ENCODE measurements around the gene REV3L. TPM values are rescaled to one million over a fixed set of nuclear protein-coding genes. Genes with fewer than 3 reads are reported as not detected.

REV3L gene
- polyA plus RNA-seq, 1 of the 3 experiments (the other 2 are of a cell fraction): 7.3 TPM

DNA sequence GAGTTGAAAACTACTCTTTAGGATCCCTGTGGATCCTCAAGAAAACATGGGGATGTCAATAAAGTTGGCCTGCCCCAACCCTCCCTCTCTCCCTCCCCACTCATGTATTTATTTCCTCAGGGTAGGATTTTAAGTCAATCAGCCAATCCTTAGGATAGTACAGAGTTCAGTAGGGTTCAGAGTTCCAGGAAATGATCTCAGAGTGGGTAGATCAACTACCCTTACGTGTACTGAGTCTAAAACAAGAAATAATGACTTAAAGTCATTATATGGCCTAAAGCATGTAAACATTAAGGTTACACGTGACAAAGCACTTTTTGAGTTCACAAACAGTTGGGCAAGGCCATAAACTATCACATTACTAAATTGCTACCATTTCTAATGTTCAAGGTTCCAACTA lies 47.2 kb upstream of the REV3L start:
- Histone ChIP-seq H3K9me2 (no peaks in the 10 kb centered on the region), H3K4me3 (ENCODE audit: low read depth in 2 of 2, low read length in 1 of 2) (no peak overlapping the region), H3K27ac (ENCODE audit: low read depth in 2 of 2, low read length in 1 of 2) (no peak overlapping the region), H3K27me3 (ENCODE audit: insufficient read depth) (no peaks in the 10 kb centered on the region), H3K79me2 (ENCODE audit: insufficient read depth) (0 out of 2 replicates have a peak, but pooled peaks cover 4% of the 10 kb centered on the region), H3K9ac (no peak overlapping the region), H3K36me3 (replicated peaks in 1 of 2; ENCODE audit: control insufficient read depth in 1 of 2, insufficient read depth in 2 of 2, low read length in 1 of 2) (no peaks in the 10 kb centered on the region), H3K9me3 (no peaks in the 10 kb centered on the region), H2AFZ (ENCODE audit: low read depth) (no peak overlapping the region), H3K4me2 (no peak overlapping the region), H3F3A (replicated peaks; ENCODE audit: insufficient read depth) (no peaks in the 10 kb centered on the region), H4K20me1 (ENCODE audit: insufficient read depth) (no peaks in the 10 kb centered on the region), H3K4me1 (ENCODE audit: control insufficient read depth in 1 of 2, insufficient read depth in 2 of 2, low read depth in 1 of 2, low read length in 1 of 2) (peaks cover 4 to 9% of the 10 kb centered on the region in 2 experiments; a peak in 3 of 4 replicates)
- 86% methylated on average over 2 of the region's 2 CpGs for WGBS (ENCODE audit: low lambda C conversion rate)
- ChIA-PET POLR2A (no interaction called here), CTCF (no interaction called here)
- TF ChIP-seq RAD21 (IDR thresholded peaks at IDR 0.05; ENCODE audit: low read length): no peak
- DNase-seq: no peak

GRCh38 chr6:111527367-111527766 lies 44.3 kb upstream of the REV3L start:
- H3K9ac ChIP-seq: no peak overlapping the region
- ChIA-PET POLR2A (no interaction called here), CTCF (no interaction called here)
- H4K20me1 ChIP-seq (ENCODE audit: insufficient read depth): no peaks in the 10 kb centered on the region
- H3K9me2 ChIP-seq: no peaks in the 10 kb centered on the region
- no peaks in the 10 kb centered on the region for H3F3A ChIP-seq (replicated peaks; ENCODE audit: insufficient read depth)
- H3K4me2 ChIP-seq: no peak overlapping the region
- no peaks in the 10 kb centered on the region for H3K9me3 ChIP-seq
- 0 out of 2 replicates have a peak, but pooled peaks cover 10% of the 10 kb centered on the region for H3K79me2 ChIP-seq (ENCODE audit: insufficient read depth)
- no peak overlapping the region for H3K27ac ChIP-seq (ENCODE audit: low read depth in 2 of 2, low read length in 1 of 2)
- no peak for DNase-seq
- no peak overlapping the region for H3K4me3 ChIP-seq (ENCODE audit: low read depth in 2 of 2, low read length in 1 of 2)
- TF ChIP-seq, protein P1, sequence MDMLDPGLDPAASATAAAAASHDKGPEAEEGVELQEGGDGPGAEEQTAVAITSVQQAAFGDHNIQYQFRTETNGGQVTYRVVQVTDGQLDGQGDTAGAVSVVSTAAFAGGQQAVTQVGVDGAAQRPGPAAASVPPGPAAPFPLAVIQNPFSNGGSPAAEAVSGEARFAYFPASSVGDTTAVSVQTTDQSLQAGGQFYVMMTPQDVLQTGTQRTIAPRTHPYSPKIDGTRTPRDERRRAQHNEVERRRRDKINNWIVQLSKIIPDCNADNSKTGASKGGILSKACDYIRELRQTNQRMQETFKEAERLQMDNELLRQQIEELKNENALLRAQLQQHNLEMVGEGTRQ (IDR thresholded peaks at IDR 0.05; ENCODE audit: borderline replicate concordance, low read depth, low read length): no peak
- TF ChIP-seq TCF12 (IDR thresholded peaks at IDR 0.05): no peak
- TF ChIP-seq, protein P2, sequence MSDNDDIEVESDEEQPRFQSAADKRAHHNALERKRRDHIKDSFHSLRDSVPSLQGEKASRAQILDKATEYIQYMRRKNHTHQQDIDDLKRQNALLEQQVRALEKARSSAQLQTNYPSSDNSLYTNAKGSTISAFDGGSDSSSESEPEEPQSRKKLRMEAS (IDR thresholded peaks at IDR 0.05; ENCODE audit: low read depth): no peak
- no peak for TF ChIP-seq POLR2AphosphoS5 (IDR thresholded peaks at IDR 0.05; ENCODE audit: low read depth, low read length)
- TF ChIP-seq, protein P3, sequence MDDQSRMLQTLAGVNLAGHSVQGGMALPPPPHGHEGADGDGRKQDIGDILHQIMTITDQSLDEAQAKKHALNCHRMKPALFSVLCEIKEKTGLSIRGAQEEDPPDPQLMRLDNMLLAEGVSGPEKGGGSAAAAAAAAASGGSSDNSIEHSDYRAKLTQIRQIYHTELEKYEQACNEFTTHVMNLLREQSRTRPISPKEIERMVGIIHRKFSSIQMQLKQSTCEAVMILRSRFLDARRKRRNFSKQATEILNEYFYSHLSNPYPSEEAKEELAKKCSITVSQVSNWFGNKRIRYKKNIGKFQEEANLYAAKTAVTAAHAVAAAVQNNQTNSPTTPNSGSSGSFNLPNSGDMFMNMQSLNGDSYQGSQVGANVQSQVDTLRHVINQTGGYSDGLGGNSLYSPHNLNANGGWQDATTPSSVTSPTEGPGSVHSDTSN (IDR thresholded peaks at IDR 0.05): no peak
- no peak for TF ChIP-seq SIN3A (IDR thresholded peaks at IDR 0.05; ENCODE audit: borderline replicate concordance, low read depth, low read length)
- no peak for TF ChIP-seq CHD2 (IDR thresholded peaks at IDR 0.05; ENCODE audit: low read length, partially characterized antibody)
- peaks cover 0 to 8% of the 10 kb centered on the region in 2 experiments; a peak in 3 of 4 replicates for H3K4me1 ChIP-seq (ENCODE audit: control insufficient read depth in 1 of 2, insufficient read depth in 2 of 2, low read depth in 1 of 2, low read length in 1 of 2)
- H3K27me3 ChIP-seq (ENCODE audit: insufficient read depth): no peaks in the 10 kb centered on the region
- no peaks in the 10 kb centered on the region for H3K36me3 ChIP-seq (replicated peaks in 1 of 2; ENCODE audit: control insufficient read depth in 1 of 2, insufficient read depth in 2 of 2, low read length in 1 of 2)
- no peak overlapping the region for H2AFZ ChIP-seq (ENCODE audit: low read depth)

DNA sequence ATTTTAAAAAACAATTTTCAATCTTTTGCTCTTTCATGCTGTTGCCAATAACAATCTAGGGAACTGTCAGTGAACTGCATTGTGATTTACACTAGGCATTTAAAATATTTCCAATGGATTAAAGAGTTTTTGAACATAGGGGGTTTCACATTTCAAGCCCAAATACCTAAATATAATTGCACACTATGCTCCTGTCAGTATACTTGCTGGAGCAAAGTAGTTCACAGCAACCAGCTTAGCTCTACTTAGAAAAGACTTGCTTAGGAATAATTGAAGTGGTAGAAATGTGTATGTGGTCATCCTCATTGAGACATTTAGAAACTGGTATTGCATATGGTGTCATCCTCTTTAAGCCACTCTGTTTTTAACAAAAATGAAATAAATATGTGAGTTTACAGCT lies 41.7 kb upstream of the REV3L start:
- Histone ChIP-seq H3K36me3 (replicated peaks in 1 of 2; ENCODE audit: control insufficient read depth in 1 of 2, insufficient read depth in 2 of 2, low read length in 1 of 2) (peaks cover 0 to 4% of the 10 kb centered on the region in 2 experiments), H3K79me2 (ENCODE audit: insufficient read depth) (0 out of 2 replicates have a peak, but pooled peaks cover 10% of the 10 kb centered on the region), H3K27ac (ENCODE audit: low read depth in 2 of 2, low read length in 1 of 2) (no peak overlapping the region), H3K4me3 (ENCODE audit: low read depth in 2 of 2, low read length in 1 of 2) (no peak overlapping the region), H3K9me3 (0 out of 2 replicates have a peak, but pooled peaks cover 5% of the 10 kb centered on the region), H3K9me2 (no peaks in the 10 kb centered on the region), H3K9ac (no peak overlapping the region), H4K20me1 (ENCODE audit: insufficient read depth) (no peaks in the 10 kb centered on the region), H2AFZ (ENCODE audit: low read depth) (no peak overlapping the region), H3K4me2 (no peak overlapping the region), H3K4me1 (ENCODE audit: control insufficient read depth in 1 of 2, insufficient read depth in 2 of 2, low read depth in 1 of 2, low read length in 1 of 2) (peaks cover 0 to 8% of the 10 kb centered on the region in 2 experiments; a peak in 3 of 4 replicates), H3K27me3 (ENCODE audit: insufficient read depth) (no peaks in the 10 kb centered on the region), H3F3A (replicated peaks; ENCODE audit: insufficient read depth) (no peaks in the 10 kb centered on the region)
- no peak for DNase-seq
- POLR2A ChIA-PET: no interaction called here
- CTCF ChIA-PET: no interaction called here
- TF ChIP-seq SMC3 (IDR thresholded peaks at IDR 0.05; ENCODE audit: low read depth, low read length) (no peak), NRF1 (IDR thresholded peaks at IDR 0.05; ENCODE audit: low read depth, low read length) (no peak), EZH2phosphoT487 (IDR thresholded peaks at IDR 0.05; ENCODE audit: borderline replicate concordance, low read depth) (no peak), FOSL2 (IDR thresholded peaks at IDR 0.05; ENCODE audit: borderline replicate concordance, low read depth) (no peak), YY1 (IDR thresholded peaks at IDR 0.05; ENCODE audit: low read depth) (no peak), EP300 (IDR thresholded peaks at IDR 0.05; ENCODE audit: borderline replicate concordance in 1 of 2, low read depth in 1 of 2, low read length in 1 of 2) (no peak), GATA2 (CRISPR knock-in tag; IDR thresholded peaks at IDR 0.05) (no peak), FOXJ3 (CRISPR knock-in tag; IDR thresholded peaks at IDR 0.05) (no peak)
- TF ChIP-seq, protein P2 (IDR thresholded peaks at IDR 0.05; ENCODE audit: low read depth): no peak
- TF ChIP-seq, protein P3 (IDR thresholded peaks at IDR 0.05): no peak
- TF ChIP-seq, protein P4, sequence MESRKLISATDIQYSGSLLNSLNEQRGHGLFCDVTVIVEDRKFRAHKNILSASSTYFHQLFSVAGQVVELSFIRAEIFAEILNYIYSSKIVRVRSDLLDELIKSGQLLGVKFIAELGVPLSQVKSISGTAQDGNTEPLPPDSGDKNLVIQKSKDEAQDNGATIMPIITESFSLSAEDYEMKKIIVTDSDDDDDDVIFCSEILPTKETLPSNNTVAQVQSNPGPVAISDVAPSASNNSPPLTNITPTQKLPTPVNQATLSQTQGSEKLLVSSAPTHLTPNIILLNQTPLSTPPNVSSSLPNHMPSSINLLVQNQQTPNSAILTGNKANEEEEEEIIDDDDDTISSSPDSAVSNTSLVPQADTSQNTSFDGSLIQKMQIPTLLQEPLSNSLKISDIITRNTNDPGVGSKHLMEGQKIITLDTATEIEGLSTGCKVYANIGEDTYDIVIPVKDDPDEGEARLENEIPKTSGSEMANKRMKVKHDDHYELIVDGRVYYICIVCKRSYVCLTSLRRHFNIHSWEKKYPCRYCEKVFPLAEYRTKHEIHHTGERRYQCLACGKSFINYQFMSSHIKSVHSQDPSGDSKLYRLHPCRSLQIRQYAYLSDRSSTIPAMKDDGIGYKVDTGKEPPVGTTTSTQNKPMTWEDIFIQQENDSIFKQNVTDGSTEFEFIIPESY (IDR thresholded peaks at IDR 0.05; ENCODE audit: borderline replicate concordance, low read depth): no peak
